Right forelimb (tissue), 1 donor: ENCODE results near the gene SLC35G2.
"Not testable (repeated sequence)": the region's sequence is repeated elsewhere in the genome, so short reads cannot be mapped to it uniquely, and the experiment has no call there.

Experiments used
- DNase-seq: peaks from one replicate; pipeline ENCODE4 v3.0.0-alpha.2; 2018

The SLC35G2 gene

DNA sequence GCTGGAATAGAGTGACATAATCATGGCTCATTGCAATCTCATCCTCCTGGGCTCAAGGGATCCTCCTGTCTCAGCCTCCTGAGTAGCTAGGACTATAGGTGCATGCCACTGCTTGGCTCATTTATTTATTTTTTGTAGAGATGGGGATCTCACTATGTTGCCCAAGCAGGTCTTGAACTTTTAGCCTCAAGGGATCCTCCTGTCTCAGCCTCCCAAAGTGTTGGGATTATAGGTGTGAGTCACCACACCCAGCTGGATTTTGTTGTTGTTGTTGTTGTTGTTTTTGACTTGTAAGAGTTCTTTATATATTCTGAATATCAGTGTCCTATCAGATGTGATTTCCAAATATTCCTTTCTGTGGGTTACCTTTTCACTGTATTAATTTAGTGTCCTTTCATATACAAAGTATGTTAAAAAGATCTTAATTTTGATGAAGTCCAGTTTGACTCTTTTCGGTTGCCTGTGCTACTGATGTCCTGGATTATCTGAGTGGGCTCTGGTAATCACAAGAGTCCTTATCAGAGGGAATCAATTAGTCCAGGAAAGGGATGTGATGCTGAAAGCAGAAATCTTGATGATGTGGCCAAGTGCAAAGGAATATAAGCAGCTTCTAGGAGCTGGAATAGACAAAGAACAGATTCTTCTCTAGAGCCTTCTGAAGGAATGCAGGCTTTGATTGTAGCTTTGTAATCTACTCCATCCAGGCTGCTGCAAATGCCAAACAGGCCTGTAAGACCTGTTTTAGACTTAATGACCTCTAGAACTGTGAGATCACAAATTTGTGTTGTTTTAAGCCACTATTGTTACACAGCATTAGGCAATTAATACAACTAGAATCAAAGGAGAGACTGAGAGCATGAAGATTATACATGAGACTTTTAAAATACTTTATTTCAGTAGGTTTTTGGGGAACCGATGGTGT, 73.3 kb downstream of the SLC35G2 start:
- DNase-seq: no peak

DNA sequence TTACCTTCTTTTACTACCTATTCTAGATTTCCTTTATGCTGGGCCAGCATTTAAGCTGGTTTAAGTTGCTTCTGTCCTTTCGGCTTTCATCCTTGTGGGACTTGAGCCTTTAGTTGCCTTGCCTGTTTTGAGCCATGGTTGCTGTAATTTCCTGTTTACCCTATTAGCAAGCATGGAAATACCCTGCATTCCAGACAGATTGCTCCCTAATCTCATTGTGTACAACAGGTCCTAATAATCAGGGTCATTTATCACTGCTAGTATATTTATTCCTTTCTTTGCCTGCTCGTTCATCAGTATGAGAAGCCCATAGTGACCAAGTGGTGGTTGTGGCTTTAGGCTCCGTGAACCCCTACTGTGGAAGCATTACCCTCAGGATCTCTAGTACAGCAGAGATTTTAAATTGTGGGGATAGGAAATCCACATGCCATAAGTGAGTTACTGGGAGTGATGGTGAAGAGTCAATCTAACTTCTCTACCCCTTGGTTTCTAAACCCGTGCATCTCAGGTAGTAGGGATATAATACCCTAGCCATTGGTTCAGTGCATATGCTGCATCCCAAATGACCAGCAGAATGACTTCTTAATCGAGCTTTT, 75.0 kb downstream of the SLC35G2 start:
- DNase-seq: no peak

DNA sequence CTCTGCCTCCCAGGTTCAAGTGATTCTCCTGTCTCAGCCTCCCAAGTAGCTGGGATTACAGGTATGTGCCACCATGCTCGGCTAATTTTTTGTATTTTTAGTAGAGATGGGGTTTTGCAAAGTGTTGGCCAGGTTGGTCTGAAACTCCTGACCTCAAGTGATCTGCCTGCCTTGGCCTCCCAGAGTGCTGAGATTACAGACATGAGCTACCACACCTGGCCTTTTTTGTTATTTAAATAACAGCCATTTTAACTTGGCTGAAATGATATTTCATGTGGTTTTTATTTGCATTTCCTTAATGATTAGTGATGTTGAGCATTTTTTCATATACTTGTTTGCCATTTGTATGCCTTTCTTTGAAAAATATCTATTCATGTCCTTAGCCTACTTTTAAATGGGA, 78.2 kb downstream of the SLC35G2 start:
- not testable (repeated sequence) for DNase-seq

DNA sequence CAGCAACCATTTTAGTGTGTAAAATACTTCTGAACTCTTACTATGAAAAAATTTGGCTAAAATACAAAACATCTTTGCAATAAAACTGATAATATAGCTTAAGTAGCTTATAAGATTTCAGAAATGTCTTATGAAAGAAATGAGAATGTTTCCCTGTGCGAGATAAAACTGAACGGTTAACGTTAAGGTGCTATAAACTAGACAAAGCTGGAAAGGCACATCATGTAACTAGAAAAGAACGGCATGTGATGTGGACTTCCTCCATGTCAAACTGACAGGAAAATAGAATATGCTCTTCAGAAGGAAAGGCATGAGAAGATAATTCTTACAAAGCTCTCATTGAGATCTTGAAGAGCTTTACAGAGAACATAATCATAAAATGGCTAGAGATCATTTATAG, 79.6 kb downstream of the SLC35G2 start:
- DNase-seq: no peak

DNA sequence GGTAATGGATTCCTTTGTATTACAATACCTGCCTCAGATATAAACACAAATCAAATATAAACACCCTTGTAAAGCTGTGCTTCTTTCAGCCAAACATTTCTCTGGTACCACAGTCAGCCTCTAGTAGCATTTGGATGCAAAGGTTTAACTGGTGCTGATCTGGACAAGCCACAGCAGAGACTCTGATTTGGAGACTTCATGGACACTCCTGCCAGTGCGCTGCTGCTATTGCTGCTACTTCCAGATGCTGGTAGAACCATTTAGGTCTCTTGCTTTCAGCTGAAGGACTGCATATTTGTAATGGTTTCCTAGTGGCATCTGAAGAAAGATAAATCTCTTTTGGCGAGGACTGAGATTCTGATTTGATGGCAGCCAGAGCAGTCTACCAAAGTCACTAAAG, 80.0 kb downstream of the SLC35G2 start:
- no peak for DNase-seq

DNA sequence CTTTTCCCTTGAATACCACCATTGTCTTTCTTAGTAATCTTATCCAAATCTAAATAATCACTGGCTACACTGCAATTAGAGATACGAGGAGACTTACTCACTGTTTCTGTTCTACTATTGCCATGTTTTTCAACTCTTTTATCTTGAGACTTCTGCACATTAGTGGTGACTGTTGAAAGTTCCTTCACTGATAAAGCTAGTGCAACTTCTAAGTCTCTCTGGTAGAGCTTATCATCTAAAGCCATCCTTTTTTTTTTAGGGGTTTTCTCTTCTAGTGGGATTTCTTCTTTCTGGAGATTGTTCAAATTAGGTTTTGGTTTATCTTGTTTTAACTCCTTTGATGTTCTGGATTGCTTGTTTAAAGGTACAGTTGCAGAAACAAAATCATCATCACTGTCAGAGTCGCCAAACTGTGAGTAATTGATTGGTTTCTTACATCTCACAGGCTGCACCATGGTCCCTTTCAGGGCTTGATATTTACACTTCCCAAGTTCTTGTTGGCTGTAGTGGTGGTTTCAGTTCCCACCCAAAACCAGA, 80.8 kb downstream of the SLC35G2 start:
- DNase-seq: no peak

DNA sequence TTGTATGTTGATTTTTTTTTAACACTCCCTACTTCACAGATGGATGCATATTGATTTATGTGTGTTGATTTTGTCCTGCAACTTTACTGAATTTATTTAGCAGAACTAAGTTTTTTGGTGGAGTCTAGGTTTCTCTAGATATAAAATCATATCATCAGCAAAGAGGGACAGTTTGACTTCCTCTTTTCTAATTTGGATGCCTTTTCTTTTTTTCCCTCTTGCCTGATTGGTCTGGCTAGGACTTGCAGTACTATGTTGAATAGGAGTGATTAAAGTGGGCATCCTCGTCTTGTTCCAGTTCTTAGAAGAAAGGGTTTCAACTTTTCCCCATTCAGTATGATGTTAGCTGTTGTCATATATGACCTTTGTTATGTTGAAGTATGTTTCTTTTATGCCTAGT, 81.8 kb downstream of the SLC35G2 start:
- not testable (repeated sequence) for DNase-seq

DNA sequence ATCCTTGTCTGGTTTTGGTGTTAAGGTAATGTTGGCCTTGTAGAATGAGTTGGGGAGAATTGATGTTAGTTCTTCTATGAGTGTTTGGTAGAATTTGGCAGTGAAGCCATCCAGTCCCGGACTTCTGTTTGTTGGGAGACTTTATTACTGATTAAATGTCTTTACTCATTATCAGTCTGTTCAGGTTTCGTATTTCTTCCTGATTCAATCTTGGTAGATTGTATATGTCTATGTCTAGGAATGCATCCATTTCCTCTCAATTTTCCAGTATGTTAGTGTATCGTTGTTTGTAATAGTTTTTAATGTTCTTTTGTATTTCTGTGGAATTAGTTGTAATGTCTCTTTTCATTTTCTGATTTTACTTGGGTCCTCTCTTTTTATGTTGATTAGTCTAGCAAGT, 82.5 kb downstream of the SLC35G2 start:
- DNase-seq: no peak

DNA sequence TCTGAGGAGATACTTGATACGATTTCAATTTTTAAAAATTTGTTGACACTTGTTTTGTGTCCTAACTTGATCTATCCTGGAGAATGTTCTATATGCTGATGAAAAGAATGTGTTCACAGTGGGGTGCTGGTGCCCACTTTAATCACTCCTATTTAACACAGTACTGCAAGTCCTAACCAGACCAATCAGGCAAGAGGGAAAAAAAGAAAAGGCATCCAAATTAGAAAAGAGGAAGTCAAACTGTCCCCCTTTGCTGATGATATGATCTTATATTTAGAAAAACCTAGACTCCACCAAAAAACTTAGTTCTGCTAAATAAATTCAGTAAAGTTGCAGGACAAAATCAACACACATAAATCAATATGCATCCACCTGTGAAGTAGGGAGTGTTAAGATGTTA, 83.6 kb downstream of the SLC35G2 start:
- DNase-seq: not testable (repeated sequence)

DNA sequence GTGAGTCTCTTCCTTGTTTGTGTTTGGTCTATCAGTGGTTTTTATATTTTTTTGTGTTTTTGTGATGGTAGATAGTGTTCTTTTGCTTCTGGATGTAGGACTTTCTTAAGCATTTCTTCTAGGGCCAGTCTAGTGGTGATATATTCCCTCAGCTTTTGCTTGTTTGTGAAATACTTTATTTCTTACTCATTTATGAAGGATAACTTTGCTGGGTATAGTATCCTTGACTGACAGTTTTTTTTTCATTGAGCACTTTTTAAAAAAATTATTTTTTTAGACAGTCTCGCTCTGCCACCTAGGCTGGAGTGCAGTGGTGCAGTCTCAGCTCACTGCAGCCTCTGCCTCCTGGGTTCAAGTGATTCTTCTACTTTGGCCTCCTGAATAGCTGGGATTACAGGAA, 85.0 kb downstream of the SLC35G2 start:
- no peak for DNase-seq

DNA sequence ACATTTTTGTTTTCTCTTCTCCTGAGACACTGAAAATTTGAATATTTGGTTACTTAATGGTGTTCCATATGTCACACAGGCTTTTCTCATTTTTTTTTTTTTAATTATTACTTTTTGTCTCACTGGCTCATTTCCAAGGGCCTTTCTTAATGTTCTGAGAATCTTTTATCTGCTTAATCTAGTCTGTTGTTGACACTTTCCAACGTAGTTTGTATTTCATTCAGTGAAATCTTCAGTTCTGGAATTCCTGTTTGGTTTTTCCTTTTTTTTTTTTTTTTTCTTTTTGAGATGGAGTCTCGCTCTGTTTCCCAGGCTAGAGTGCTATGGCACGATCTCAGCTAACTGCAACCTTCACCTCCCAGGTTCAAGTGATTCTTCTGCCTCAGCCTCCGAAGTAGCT, 85.8 kb downstream of the SLC35G2 start:
- DNase-seq: no peak
